ENCODE results near the gene PCGF6. TPM values are rescaled to one million over a fixed set of nuclear protein-coding genes. Genes with fewer than 3 reads are reported as not detected.
A peak's percentile ranks its signal among the peaks of the same experiment; 100 is the strongest.

PCGF6 gene
- total RNA-seq, 1 experiment from 2014 or later, result 19.2 TPM

DNA sequence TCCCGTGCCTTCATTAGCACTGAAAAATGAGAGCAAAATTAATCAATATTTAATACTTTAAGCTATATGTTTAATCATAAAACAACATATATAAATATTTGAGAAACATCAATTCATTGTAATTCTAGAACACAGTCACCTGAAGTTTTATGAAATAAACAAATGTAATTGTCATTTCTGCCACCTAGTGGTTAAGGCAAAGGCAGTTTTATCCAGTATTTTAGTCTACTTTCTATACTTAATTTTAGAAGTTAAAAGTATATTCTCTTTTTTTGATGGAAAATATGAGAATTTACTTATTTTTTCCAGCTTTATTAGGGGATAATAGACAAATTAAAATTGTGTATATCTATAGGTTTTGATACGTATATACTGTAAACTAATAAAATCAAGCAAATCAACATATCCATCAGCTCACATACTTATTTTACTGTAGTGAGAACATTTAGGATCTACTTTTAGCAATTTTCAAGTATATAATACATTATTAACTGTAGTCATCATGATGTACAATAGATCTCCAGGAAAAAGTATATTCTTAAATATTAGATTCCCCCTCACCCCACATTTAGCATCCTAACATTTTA lies 16.9 kb downstream of the PCGF6 start (continued):
- TF ChIP-seq CREM (CRISPR knock-in tag; IDR thresholded peaks at IDR 0.05), result no peak
- no peak for TF ChIP-seq ESRRA (CRISPR knock-in tag; IDR thresholded peaks at IDR 0.05; ENCODE audit: borderline replicate concordance)
- TF ChIP-seq ZBTB21 (CRISPR knock-in tag; IDR thresholded peaks at IDR 0.05; ENCODE audit: borderline replicate concordance), result no peak
- no peak for TF ChIP-seq SOX15 (CRISPR knock-in tag; IDR thresholded peaks at IDR 0.05)
- TF ChIP-seq, protein P1, sequence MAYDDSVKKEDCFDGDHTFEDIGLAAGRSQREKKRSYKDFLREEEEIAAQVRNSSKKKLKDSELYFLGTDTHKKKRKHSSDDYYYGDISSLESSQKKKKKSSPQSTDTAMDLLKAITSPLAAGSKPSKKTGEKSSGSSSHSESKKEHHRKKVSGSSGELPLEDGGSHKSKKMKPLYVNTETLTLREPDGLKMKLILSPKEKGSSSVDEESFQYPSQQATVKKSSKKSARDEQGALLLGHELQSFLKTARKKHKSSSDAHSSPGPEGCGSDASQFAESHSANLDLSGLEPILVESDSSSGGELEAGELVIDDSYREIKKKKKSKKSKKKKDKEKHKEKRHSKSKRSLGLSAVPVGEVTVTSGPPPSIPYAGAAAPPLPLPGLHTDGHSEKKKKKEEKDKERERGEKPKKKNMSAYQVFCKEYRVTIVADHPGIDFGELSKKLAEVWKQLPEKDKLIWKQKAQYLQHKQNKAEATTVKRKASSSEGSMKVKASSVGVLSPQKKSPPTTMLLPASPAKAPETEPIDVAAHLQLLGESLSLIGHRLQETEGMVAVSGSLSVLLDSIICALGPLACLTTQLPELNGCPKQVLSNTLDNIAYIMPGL (CRISPR knock-in tag; IDR thresholded peaks at IDR 0.05), result no peak
- no peak for TF ChIP-seq CBFB (CRISPR knock-in tag; IDR thresholded peaks at IDR 0.05; ENCODE audit: low read depth)
- TF ChIP-seq ZNF232 (CRISPR knock-in tag; IDR thresholded peaks at IDR 0.05), result no peak
- TF ChIP-seq, protein P2, sequence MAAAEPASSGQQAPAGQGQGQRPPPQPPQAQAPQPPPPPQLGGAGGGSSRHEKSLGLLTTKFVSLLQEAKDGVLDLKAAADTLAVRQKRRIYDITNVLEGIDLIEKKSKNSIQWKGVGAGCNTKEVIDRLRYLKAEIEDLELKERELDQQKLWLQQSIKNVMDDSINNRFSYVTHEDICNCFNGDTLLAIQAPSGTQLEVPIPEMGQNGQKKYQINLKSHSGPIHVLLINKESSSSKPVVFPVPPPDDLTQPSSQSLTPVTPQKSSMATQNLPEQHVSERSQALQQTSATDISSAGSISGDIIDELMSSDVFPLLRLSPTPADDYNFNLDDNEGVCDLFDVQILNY (CRISPR knock-in tag; IDR thresholded peaks at IDR 0.05), result no peak

DNA sequence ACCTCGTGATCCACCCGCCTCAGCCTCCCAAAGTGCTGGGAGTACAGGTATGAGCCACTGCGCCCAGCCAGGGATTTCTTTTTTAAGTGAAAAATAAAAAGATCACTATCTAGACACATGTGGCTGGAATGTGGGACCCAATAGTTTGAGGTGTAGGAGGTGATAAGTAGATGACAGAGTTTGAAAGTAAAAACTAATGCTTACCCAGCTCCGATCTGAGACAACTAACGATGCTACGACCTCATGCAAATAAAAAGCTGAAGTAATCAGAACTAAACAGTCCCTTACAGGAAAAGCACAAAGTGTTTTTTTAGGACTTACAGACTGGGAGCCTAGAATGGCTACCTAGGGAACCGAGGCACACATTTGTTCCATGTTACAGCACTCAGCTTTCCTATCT lies 23.0 kb downstream of the PCGF6 start:
- Mint-ChIP-seq H3K27ac (0 out of 2 replicates have a peak overlapping the region, but pooled peaks have one; percentile 41), H3K4me3 (no peak overlapping the region), H3K4me1 (no peaks in the 10 kb centered on the region), H3K36me3 (peaks cover 50% of the 10 kb centered on the region), H3K27me3 (ENCODE audit: low read depth) (no peaks in the 10 kb centered on the region), H3K9me3 (no peaks in the 10 kb centered on the region)
- no peak for TF ChIP-seq OVOL2 (CRISPR knock-in tag; IDR thresholded peaks at IDR 0.05; ENCODE audit: borderline replicate concordance)
- TF ChIP-seq RORB (CRISPR knock-in tag; IDR thresholded peaks at IDR 0.05), result no peak
- no peak for TF ChIP-seq NR1H2 (CRISPR knock-in tag; IDR thresholded peaks at IDR 0.05)
- no peak for ATAC-seq
- POLR2A ChIA-PET, result no interaction called here
- no peak for DNase-seq (ENCODE audit: low spot score)
- CTCF ChIA-PET, result no interaction called here

DNA sequence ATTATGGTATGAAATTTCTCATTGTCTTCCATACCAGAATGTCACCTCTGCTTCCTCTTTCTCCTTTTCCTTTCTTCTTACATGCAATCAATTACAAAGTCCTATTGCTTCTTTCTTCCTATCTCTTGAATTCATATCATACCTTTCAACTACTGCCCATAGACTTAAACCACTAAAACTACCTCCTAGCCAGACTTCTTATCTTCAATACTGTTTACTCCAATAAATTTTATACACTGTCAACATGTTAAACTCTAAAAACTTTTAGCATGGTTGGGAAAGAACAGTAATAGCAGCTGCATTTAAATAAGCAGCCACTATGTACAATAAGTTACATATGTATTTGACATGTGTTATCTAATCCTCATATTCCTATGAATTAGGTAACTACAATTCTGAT lies 34.9 kb downstream of the PCGF6 start:
- POLR2A ChIA-PET, result no interaction called here
- Mint-ChIP-seq H3K27ac (no peak overlapping the region), H3K4me3 (no peak overlapping the region), H3K27me3 (ENCODE audit: low read depth) (no peaks in the 10 kb centered on the region), H3K9me3 (no peaks in the 10 kb centered on the region), H3K36me3 (peaks cover 36% of the 10 kb centered on the region), H3K4me1 (no peaks in the 10 kb centered on the region)
- ATAC-seq, result no peak
- no peak for DNase-seq (ENCODE audit: low spot score)
- no peak for TF ChIP-seq JUN (CRISPR knock-in tag; IDR thresholded peaks at IDR 0.05)
- TF ChIP-seq, protein P3, sequence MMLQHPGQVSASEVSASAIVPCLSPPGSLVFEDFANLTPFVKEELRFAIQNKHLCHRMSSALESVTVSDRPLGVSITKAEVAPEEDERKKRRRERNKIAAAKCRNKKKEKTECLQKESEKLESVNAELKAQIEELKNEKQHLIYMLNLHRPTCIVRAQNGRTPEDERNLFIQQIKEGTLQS (CRISPR knock-in tag; conservative IDR thresholded peaks at IDR 0.05), result no peak
- no peak for TF ChIP-seq ZNF416 (CRISPR knock-in tag; IDR thresholded peaks at IDR 0.05)
- no peak for TF ChIP-seq TEAD4 (CRISPR knock-in tag; IDR thresholded peaks at IDR 0.05)
- TF ChIP-seq ZNF317 (CRISPR knock-in tag; IDR thresholded peaks at IDR 0.05; ENCODE audit: borderline replicate concordance, low read depth), result no peak
- no peak for TF ChIP-seq NR2C2 (CRISPR knock-in tag; IDR thresholded peaks at IDR 0.05)
- no peak for TF ChIP-seq IRF2 (CRISPR knock-in tag; IDR thresholded peaks at IDR 0.05; ENCODE audit: borderline replicate concordance, low read depth)
- CTCF ChIA-PET, result interaction anchor here (0.6 kb wide), 1 partner anchor 24 kb away, joined by 3 read pairs; no protein-coding TSS in a partner anchor

DNA sequence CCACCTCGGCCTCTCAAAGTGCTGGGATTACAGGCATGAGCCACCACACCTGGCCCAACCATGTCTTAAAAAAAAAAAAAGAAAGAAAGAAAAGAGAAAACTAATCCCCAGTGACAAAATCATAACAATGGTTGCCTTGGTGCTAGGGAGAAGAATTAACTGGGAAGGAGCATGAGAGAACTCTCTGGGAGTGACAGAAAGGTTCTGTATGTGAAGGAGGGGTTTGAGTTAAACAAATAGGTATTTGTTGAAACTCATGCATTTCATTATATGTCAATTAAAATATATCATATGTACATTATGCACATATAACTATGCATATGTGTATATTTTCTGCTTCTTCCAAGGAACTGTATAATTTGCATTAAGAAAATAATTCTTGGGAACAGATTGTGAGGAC lies 40.7 kb downstream of the PCGF6 start:
- no peaks in the 10 kb centered on the region for H3K9me3 Mint-ChIP-seq
- H3K27me3 Mint-ChIP-seq (ENCODE audit: low read depth), result no peaks in the 10 kb centered on the region
- no peak overlapping the region for H3K4me3 Mint-ChIP-seq
- H3K27ac Mint-ChIP-seq, result no peak overlapping the region
- POLR2A ChIA-PET, result no interaction called here
- TF ChIP-seq ZBTB21 (CRISPR knock-in tag; IDR thresholded peaks at IDR 0.05; ENCODE audit: borderline replicate concordance), result no peak
- no peak for TF ChIP-seq KAT7 (CRISPR knock-in tag; IDR thresholded peaks at IDR 0.05; ENCODE audit: borderline replicate concordance)
- no peak for TF ChIP-seq ZNF317 (CRISPR knock-in tag; IDR thresholded peaks at IDR 0.05; ENCODE audit: borderline replicate concordance, low read depth)
- TF ChIP-seq, protein P4, sequence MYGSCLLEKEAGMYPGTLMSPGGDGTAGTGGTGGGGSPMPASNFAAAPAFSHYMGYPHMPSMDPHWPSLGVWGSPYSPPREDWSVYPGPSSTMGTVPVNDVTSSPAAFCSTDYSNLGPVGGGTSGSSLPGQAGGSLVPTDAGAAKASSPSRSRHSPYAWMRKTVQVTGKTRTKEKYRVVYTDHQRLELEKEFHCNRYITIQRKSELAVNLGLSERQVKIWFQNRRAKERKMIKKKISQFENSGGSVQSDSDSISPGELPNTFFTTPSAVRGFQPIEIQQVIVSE (CRISPR knock-in tag; IDR thresholded peaks at IDR 0.05; ENCODE audit: borderline replicate concordance), result no peak
- TF ChIP-seq ZNF423 (CRISPR knock-in tag; IDR thresholded peaks at IDR 0.05), result no peak
- CTCF ChIA-PET, result interaction anchor here (1.3 kb wide), 1 partner anchor 24 kb away, joined by 3 read pairs; no protein-coding TSS in a partner anchor
- H3K4me1 Mint-ChIP-seq, result no peaks in the 10 kb centered on the region
- ATAC-seq (no peak), DNase-seq (ENCODE audit: low spot score) (no peak)
- peaks cover 48% of the 10 kb centered on the region for H3K36me3 Mint-ChIP-seq
